HG02840 (cell line): ENCODE results near the gene PARP4.
"Not testable (repeated sequence)": the region's sequence is repeated elsewhere in the genome, so short reads cannot be mapped to it uniquely, and the experiment has no call there.

ENCODE experiments used
- ATAC-seq: cut with Tn5 transposase; IDR thresholded peaks from one replicate; pipeline ENCODE4 v1.9.1; 2021; ENCODE audit warnings: mild to moderate bottlenecking, moderate library complexity, moderate number of reproducible peaks; ENCODE audit not compliant: unreplicated experiment, low FRiP score

Gene PARP4

GRCh38 chr13:24380881-24381280 lies 131.7 kb downstream of the PARP4 start:
- not testable (repeated sequence) for ATAC-seq

DNA sequence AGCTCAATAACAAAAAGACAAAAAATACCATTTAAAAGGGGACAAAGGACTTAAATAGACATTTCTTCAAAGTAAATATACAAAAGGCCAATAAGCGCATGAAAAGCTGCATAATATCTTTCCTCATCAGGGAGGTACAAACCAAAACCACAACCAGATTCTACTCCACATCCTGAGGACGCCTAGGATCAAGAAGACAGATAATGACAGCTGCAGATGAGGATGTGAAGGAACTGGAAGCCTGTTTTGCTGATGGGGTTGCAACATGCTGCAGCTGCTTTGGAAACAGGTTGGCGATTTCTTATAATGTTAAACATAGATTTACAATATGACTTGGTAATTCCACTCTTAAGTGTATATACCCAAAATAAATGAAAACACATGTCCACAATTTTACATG lies 132.4 kb downstream of the PARP4 start:
- ATAC-seq = not testable (repeated sequence)

DNA sequence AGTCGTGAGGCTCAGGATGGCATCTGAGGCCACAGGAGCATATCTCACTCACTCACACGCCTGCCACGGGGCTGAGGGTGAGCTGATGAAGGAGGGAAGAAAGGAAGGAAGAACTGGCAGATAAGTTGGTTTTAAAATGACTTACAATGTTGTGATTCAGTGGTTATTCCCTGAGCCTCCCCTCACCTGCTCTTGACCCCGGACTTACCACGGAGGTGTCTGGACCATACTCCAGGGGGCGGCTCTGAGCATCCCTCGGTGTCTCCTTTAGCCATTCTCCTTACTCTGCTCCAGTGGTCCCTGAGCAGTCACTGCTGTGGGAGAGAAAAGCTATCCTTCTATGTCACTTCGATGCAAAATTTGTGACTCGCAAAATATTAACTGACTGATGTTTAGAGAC lies 141.3 kb downstream of the PARP4 start:
- not testable (repeated sequence) for ATAC-seq
